Measurements from ENCODE around the gene NOTCH1. TPM values are rescaled to one million over a fixed set of nuclear protein-coding genes. Genes with fewer than 3 reads are reported as not detected.
A peak's percentile ranks its signal among the peaks of the same experiment; 100 is the strongest.

Gene NOTCH1
- total RNA-seq, 1 donor from 2014 or later: 17.6 TPM

DNA sequence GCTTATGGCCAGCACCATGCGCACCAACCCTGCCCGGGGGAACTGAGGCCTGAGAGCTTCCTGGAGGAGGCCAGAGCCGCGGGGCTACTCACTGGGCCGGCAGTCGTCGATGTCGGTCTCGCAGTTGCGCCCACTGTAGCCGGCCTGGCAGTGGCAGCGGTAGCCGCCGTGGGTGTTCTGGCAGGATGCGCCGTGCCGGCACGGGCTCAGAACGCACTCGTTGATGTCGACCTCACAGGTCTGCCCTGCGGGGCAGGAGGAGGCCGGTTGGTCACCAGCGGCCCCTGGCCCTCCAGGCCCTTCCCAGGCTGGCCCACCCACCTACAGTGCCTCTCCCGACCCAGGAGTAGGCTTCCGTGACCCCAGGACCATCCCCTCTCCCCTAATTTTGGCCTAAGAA is 35.3 kb downstream of the NOTCH1 start:
- TF ChIP-seq, protein P1, sequence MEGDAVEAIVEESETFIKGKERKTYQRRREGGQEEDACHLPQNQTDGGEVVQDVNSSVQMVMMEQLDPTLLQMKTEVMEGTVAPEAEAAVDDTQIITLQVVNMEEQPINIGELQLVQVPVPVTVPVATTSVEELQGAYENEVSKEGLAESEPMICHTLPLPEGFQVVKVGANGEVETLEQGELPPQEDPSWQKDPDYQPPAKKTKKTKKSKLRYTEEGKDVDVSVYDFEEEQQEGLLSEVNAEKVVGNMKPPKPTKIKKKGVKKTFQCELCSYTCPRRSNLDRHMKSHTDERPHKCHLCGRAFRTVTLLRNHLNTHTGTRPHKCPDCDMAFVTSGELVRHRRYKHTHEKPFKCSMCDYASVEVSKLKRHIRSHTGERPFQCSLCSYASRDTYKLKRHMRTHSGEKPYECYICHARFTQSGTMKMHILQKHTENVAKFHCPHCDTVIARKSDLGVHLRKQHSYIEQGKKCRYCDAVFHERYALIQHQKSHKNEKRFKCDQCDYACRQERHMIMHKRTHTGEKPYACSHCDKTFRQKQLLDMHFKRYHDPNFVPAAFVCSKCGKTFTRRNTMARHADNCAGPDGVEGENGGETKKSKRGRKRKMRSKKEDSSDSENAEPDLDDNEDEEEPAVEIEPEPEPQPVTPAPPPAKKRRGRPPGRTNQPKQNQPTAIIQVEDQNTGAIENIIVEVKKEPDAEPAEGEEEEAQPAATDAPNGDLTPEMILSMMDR (IDR thresholded peaks at IDR 0.05; ENCODE audit: borderline replicate concordance): no peak
- Histone ChIP-seq H3K27ac (replicated peaks) (peak overlapping the region; percentile 93), H3K27me3 (ENCODE audit: low read depth) (no peaks in the 10 kb centered on the region), H3K36me3 (peaks cover 86% of the 10 kb centered on the region), H3K4me1 (peaks cover 59% of the 10 kb centered on the region), H3K4me3 (no peak overlapping the region), H3K9me3 (replicated peaks) (no peaks in the 10 kb centered on the region)
- DNase-seq: no peak
- intact Hi-C loops (cut with micrococcal nuclease): no loop called here

DNA sequence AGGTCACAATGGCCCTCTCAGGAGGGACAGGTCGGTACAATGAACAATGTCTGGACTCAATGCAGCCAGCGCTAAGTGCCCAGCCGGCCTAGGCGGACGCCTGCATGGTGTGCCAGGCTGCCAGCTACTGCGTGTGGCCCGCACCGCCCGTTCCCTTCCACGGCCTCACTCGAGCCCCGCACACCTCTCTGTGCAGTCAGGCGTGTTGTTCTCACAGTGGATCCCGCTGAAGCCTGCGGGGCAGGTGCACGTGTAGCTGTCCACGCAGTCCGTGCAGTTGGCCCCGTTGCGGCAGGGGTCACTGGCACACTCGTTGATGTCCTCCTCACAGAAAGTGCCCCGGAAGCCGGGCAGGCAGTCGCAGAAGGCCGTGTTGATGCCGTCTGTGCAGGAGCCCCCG is 36.3 kb downstream of the NOTCH1 start:
- Histone ChIP-seq H3K27ac (replicated peaks) (peak overlapping the region; percentile 93), H3K4me1 (peaks cover 55% of the 10 kb centered on the region), H3K36me3 (peaks cover 86% of the 10 kb centered on the region)

DNA sequence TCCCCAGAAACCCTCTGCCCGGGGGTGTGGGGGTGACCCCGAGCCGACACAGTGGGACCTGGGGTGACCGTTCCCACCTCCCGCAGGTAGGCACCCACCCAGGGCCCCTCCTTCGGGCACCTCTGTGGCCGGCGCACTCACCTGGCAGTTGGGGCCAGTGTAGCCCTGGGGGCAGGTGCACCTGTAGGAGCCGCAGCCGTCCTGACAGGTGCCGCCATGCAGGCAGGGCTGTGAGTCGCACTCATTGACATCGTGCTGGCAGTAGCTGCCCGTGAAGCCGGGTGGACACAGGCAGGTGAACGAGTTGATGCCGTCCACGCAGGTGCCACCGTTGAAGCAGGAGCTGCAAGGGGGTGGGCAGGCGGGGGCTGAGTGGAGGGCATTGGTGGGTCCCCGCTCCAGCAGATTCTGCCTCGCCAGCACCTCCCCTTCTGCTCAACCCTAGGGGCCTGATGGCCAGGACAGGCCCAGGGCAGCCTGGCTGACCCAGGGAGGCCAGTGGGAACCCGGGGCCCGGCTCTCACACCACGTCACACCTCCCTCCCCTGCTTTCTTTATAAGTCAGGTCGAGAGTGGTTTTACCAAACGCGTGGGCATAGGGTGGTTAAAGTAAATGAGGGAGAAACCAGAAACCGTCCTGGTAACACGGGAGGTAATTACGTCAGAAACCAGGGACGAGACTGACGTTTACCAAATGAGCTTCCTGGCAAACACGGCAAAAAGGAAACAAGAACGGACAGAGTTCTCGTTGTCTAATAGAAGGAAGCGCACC is 36.9 kb downstream of the NOTCH1 start:
- no peaks in the 10 kb centered on the region for H3K9me3 ChIP-seq (replicated peaks)
- TF ChIP-seq, protein P1 (IDR thresholded peaks at IDR 0.05; ENCODE audit: borderline replicate concordance): no peak
- no peak overlapping the region for H3K4me3 ChIP-seq
- H3K4me1 ChIP-seq: peaks cover 56% of the 10 kb centered on the region
- no peaks in the 10 kb centered on the region for H3K27me3 ChIP-seq (ENCODE audit: low read depth)
- H3K27ac ChIP-seq (replicated peaks): peak overlapping the region; percentile 93
- DNase-seq: no peak
- intact Hi-C loops (cut with micrococcal nuclease): no loop called here
- peaks cover 86% of the 10 kb centered on the region for H3K36me3 ChIP-seq

More for the DNA sequence above, 36.3 kb downstream of the NOTCH1 start:
- no peaks in the 10 kb centered on the region for H3K9me3 ChIP-seq (replicated peaks)
- H3K4me3 ChIP-seq: no peak overlapping the region
- DNase-seq: no peak
- TF ChIP-seq, protein P1 (IDR thresholded peaks at IDR 0.05; ENCODE audit: borderline replicate concordance): no peak
- intact Hi-C loops (cut with micrococcal nuclease): no loop called here
- H3K27me3 ChIP-seq (ENCODE audit: low read depth): no peaks in the 10 kb centered on the region

DNA sequence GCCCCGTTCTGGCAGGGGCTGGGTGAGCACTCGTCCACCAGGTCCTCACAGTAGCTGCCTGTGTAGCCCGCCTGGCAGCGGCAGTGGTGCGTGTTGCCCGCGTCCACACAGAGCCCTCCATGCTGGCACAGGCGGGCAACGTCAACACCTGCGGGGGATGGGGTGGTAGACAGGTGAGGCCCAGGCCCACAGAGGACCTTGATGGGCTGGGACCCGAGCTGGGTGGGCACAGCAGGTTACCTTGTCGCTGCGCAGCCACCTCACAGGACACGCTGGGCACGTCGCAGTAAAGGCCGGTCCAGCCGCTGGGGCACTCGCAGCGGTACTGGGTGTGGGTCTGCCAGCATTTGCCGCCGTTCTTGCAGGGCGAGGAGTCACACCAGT is 37.9 kb downstream of the NOTCH1 start:
- Histone ChIP-seq H3K27ac (replicated peaks) (no peak overlapping the region), H3K4me3 (no peak overlapping the region), H3K27me3 (ENCODE audit: low read depth) (no peaks in the 10 kb centered on the region), H3K4me1 (peaks cover 49% of the 10 kb centered on the region), H3K36me3 (peaks cover 86% of the 10 kb centered on the region), H3K9me3 (replicated peaks) (no peaks in the 10 kb centered on the region)
- intact Hi-C loops (cut with micrococcal nuclease): no loop called here
- DNase-seq: no peak
- TF ChIP-seq, protein P1 (IDR thresholded peaks at IDR 0.05; ENCODE audit: borderline replicate concordance): no peak

DNA sequence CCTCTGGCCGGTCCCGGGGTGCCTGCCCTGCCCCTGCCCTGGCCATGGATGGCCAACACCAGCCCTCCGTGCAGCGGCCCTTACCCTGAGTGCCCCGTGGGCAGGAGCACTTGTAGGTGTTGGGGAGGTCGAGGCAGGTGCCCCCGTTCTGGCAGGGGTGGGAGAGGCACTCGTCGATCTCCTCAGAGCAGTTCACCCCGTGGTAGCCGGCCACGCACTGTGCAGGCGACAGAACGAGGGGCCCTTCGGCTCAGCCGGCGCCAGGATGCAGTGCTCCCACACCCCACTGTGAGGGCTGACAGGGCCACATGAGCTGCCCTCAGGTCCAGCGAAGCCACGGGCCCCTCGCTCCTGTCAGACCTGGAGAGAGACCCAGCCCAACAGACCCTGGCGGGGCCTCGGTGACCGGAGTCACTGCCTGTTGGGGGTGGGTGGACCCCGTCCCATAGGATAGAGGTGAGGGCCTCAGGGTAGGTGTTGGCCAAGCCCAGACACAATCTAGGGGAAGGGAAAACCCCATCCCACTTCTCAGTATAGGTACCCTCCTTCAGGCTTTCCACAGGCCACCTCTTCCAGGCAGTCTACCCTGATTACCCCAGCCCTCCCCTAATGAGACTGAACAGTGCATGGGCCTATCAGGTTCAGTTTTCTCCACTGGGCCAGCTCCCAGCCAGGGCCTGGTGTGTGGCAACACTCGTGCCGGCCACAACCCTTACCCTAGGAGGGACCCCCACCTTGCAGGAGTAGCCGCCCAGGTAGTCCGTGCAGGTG is 38.4 kb downstream of the NOTCH1 start:
- H3K36me3 ChIP-seq: peaks cover 90% of the 10 kb centered on the region
- TF ChIP-seq, protein P1 (IDR thresholded peaks at IDR 0.05; ENCODE audit: borderline replicate concordance): no peak
- no peaks in the 10 kb centered on the region for H3K9me3 ChIP-seq (replicated peaks)
- peaks cover 43% of the 10 kb centered on the region for H3K4me1 ChIP-seq
- H3K27me3 ChIP-seq (ENCODE audit: low read depth): no peaks in the 10 kb centered on the region
- intact Hi-C loops (cut with micrococcal nuclease): no loop called here
- no peak for DNase-seq
- H3K4me3 ChIP-seq: no peak overlapping the region
- H3K27ac ChIP-seq (replicated peaks): no peak overlapping the region
